ENCODE data around the gene DNAH3.

DNAH3 gene

GRCh38 chr16:20916289-20916688, 234.4 kb downstream of the DNAH3 start:
- FAIRE-seq, result no peak
- DNase-seq (ENCODE audit: low spot score), result no peak

GRCh38 chr16:20911361-20911760, 239.3 kb downstream of the DNAH3 start:
- DNase-seq (ENCODE audit: low spot score), result peak; percentile 63
- FAIRE-seq, result peak; percentile 11

- DNase-seq (ENCODE audit: low spot score), result peak; percentile 85
- FAIRE-seq, result peak; percentile 87
Measured at GRCh38 chr16:20910781-20911321, 239.8 kb downstream of the DNAH3 start.

GRCh38 chr16:20906341-20907255, 244.0 kb downstream of the DNAH3 start:
- FAIRE-seq (no peak), DNase-seq (ENCODE audit: low spot score) (peak; percentile 55)

- DNase-seq (ENCODE audit: low spot score) (no peak), FAIRE-seq (no peak)
Measured at GRCh38 chr16:20905576-20905975, 245.1 kb downstream of the DNAH3 start.

GRCh38 chr16:20904507-20905081, 246.1 kb downstream of the DNAH3 start:
- peak; percentile 5 for DNase-seq (ENCODE audit: low spot score)
- FAIRE-seq, result no peak

GRCh38 chr16:20903899-20904506, 246.6 kb downstream of the DNAH3 start:
- no peak for DNase-seq (ENCODE audit: low spot score)
- FAIRE-seq, result no peak

GRCh38 chr16:20903116-20903898, 247.3 kb downstream of the DNAH3 start:
- DNase-seq (ENCODE audit: low spot score) (no peak), FAIRE-seq (no peak)

- DNase-seq (ENCODE audit: low spot score), result no peak
Measured at GRCh38 chr16:20902426-20902825, 248.2 kb downstream of the DNAH3 start.

GRCh38 chr16:20901436-20902112, 249.1 kb downstream of the DNAH3 start:
- DNase-seq (ENCODE audit: low spot score), result peak; percentile 48
- FAIRE-seq, result no peak

More at GRCh38 chr16:20902426-20902825, 248.2 kb downstream of the DNAH3 start:
- no peak for FAIRE-seq

- no peak for DNase-seq (ENCODE audit: low spot score)
- no peak for FAIRE-seq
Measured at GRCh38 chr16:20901068-20901435, 249.6 kb downstream of the DNAH3 start.

GRCh38 chr16:20900299-20901067, 250.2 kb downstream of the DNAH3 start, which contains the start of the genes DCUN1D3 and LYRM1:
Gene DCUN1D3 (minus strand): TSS chr16:20900358. CDS start chr16:20862538, 37,820 bp downstream.
Gene LYRM1 (plus strand): TSS chr16:20900771. CDS start chr16:20915556, 14,785 bp downstream.
- DNase-seq (ENCODE audit: low spot score) (peak; percentile 94), FAIRE-seq (peak; percentile 80)

- FAIRE-seq (no peak), DNase-seq (ENCODE audit: low spot score) (no peak)
Measured at GRCh38 chr16:20899477-20900298, 251.0 kb downstream of the DNAH3 start.

- DNase-seq (ENCODE audit: low spot score) (peak; percentile 43), FAIRE-seq (no peak)
Measured at GRCh38 chr16:20899071-20899470, 251.6 kb downstream of the DNAH3 start.

- DNase-seq (ENCODE audit: low spot score) (peak; percentile 16), FAIRE-seq (no peak)
Measured at GRCh38 chr16:20897922-20898321, 252.7 kb downstream of the DNAH3 start.

- FAIRE-seq, result peak; percentile 25
- peak; percentile 42 for DNase-seq (ENCODE audit: low spot score)
Measured at GRCh38 chr16:20897253-20897897, 253.3 kb downstream of the DNAH3 start.

- FAIRE-seq (no peak), DNase-seq (ENCODE audit: low spot score) (no peak)
Measured at GRCh38 chr16:20894388-20894787, 256.3 kb downstream of the DNAH3 start.

- DNase-seq (ENCODE audit: low spot score), result no peak
- no peak for FAIRE-seq
Measured at GRCh38 chr16:20889625-20890275, 260.9 kb downstream of the DNAH3 start.
